Fibroblast of lung (primary cell): ENCODE data around the gene STX7. TPM values are rescaled to one million over a fixed set of nuclear protein-coding genes. Genes with fewer than 3 reads are reported as not detected.

Experiments
- DNase-seq, 2 donors: peaks; one replicate each; pipeline versions ENCODE4 v3.0.0 to v3.0.0-alpha.2; 2010; ENCODE audit warnings: low read depth in 2 of 2
- H2AFZ ChIP-seq: 2 replicates; pipeline ENCODE4 v1.5.1; 2012; ENCODE audit warnings: low read length, control low read depth, inconsistent platforms
- H3K27ac ChIP-seq: 2 replicates; pipeline ENCODE4 v1.5.1; 2011; ENCODE audit warnings: low read length, control low read depth; ENCODE audit not compliant: insufficient read depth
- H3K27me3 ChIP-seq: 2 replicates; pipeline ENCODE4 v1.5.1; 2011; ENCODE audit warnings: mild to moderate bottlenecking, low read length; ENCODE audit not compliant: control insufficient read depth, insufficient read depth
- H3K36me3 ChIP-seq: 2 replicates; pipeline ENCODE4 v1.5.1; 2011; ENCODE audit warnings: low read length; ENCODE audit not compliant: control insufficient read depth, insufficient read depth
- H3K4me1 ChIP-seq: 2 replicates; pipeline ENCODE4 v1.5.1; 2011; ENCODE audit warnings: low read length; ENCODE audit not compliant: control insufficient read depth, insufficient read depth; ENCODE audit errors: extremely low read depth
- H3K4me2 ChIP-seq: 2 replicates; pipeline ENCODE4 v1.5.1; 2011; ENCODE audit warnings: low read length, control low read depth; ENCODE audit not compliant: insufficient read depth; ENCODE audit errors: extremely low read depth
- H3K4me3 ChIP-seq, 4 experiments: fragments of 200-600 bp in 1 of 4; sonication (generic) in 1 of 4; replicated peaks in 1 of 4; 2 replicates each; pipeline ENCODE4 v1.5.1; 2011 to 2016; ENCODE audit warnings: low read length in 4 of 4, low read depth in 3 of 4, mild to moderate bottlenecking in 3 of 4, control low read depth in 2 of 4, inconsistent platforms in 1 of 4, mixed read lengths in 1 of 4; ENCODE audit not compliant: insufficient read depth in 1 of 4; ENCODE audit errors: control extremely low read depth in 1 of 4
- H3K79me2 ChIP-seq: 2 replicates; pipeline ENCODE4 v1.5.1; 2012; ENCODE audit warnings: mild to moderate bottlenecking, low read length, inconsistent platforms; ENCODE audit not compliant: control insufficient read depth, insufficient read depth
- H3K9ac ChIP-seq: 2 replicates; pipeline ENCODE4 v1.5.1; 2011; ENCODE audit warnings: mild to moderate bottlenecking, low read length, control low read depth; ENCODE audit not compliant: insufficient read depth
- H3K9me3 ChIP-seq: 2 replicates; pipeline ENCODE4 v1.5.1; 2012; ENCODE audit warnings: low read depth, low read length; ENCODE audit not compliant: control insufficient read depth, insufficient read depth
- H4K20me1 ChIP-seq: 2 replicates; pipeline ENCODE4 v1.5.1; 2011; ENCODE audit warnings: low read length; ENCODE audit not compliant: control insufficient read depth, insufficient read depth; ENCODE audit errors: extremely low read depth
- CTCF ChIP-seq, 2 donors: IDR thresholded peaks in 1 of 2; conservative IDR thresholded peaks in 1 of 2; 1 replicate in 1 of 2; 2 replicates in 1 of 2; pipeline ENCODE4 v1.5.1; 2011 to 2012; ENCODE audit warnings: low read length in 2 of 2, control low read depth in 1 of 2, inconsistent platforms in 1 of 2, low read depth in 1 of 2, mild to moderate bottlenecking in 1 of 2
- EZH2 ChIP-seq: IDR thresholded peaks from 2 replicates; pipeline ENCODE4 v1.5.1; 2012; ENCODE audit warnings: low read length, control low read depth, mild to moderate bottlenecking; ENCODE audit errors: missing control alignments
- polyA plus RNA-seq, 2 donors: library from polyadenylated mRNA; depleted of rRNA in 1 of 2; stranded (reverse) in 1 of 2; unstranded in 1 of 2; fragments of >200 nt; gene quantifications; 2 replicates each; pipeline ENCODE4 v1.2.1, GENCODE V29; 2011 to 2012; ENCODE audit warnings: missing spikeins in 1 of 2
- total RNA-seq: library from RNA; depleted of rRNA; stranded (reverse); fragments of >200 nt; gene quantifications from 2 replicates; pipeline ENCODE4 v1.2.1, GENCODE V29; 2014

STX7 gene
- total and polyA plus RNA-seq, 2 donors (not counting 1 experiment from before 2014, with no cell fraction given) = 52.1 to 53.0 TPM

- H3K4me2 ChIP-seq = no peak overlapping the region
- peaks cover 2% of the 10 kb centered on the region for H3K4me1 ChIP-seq
- H3K27ac ChIP-seq = no peak overlapping the region
- H3K9ac ChIP-seq = no peak overlapping the region
- no peak overlapping the region for H3K4me3 ChIP-seq
- DNase-seq = no peak
- TF ChIP-seq EZH2 (no peak), CTCF (conservative IDR thresholded peaks at IDR 0.05 in 1 of 2, IDR thresholded peaks at IDR 0.05 in 1 of 2; ENCODE audit: low read depth in 1 of 2, low read length in 2 of 2) (no peak)
- no peaks in the 10 kb centered on the region for H3K27me3 ChIP-seq
- no peaks in the 10 kb centered on the region for H3K36me3 ChIP-seq
- H3K9me3 ChIP-seq = no peaks in the 10 kb centered on the region
- peaks cover 23% of the 10 kb centered on the region for H3K79me2 ChIP-seq
- H2AFZ ChIP-seq = no peak overlapping the region
- no peaks in the 10 kb centered on the region for H4K20me1 ChIP-seq
These were observed 23.5 kb downstream of the STX7 start for GRCh38 chr6:132489376-132489775.

GRCh38 chr6:132487762-132488161 lies 25.2 kb downstream of the STX7 start:
- TF ChIP-seq CTCF (conservative IDR thresholded peaks at IDR 0.05 in 1 of 2, IDR thresholded peaks at IDR 0.05 in 1 of 2; ENCODE audit: low read depth in 1 of 2, low read length in 2 of 2) (no peak), EZH2 (no peak)
- Histone ChIP-seq H3K4me3 (no peak overlapping the region), H3K4me2 (no peak overlapping the region), H3K27ac (no peak overlapping the region), H3K36me3 (no peaks in the 10 kb centered on the region), H3K4me1 (peaks cover 2% of the 10 kb centered on the region), H3K27me3 (no peaks in the 10 kb centered on the region), H2AFZ (no peak overlapping the region), H4K20me1 (no peaks in the 10 kb centered on the region), H3K79me2 (peaks cover 17% of the 10 kb centered on the region), H3K9ac (no peak overlapping the region), H3K9me3 (no peaks in the 10 kb centered on the region)
- no peak for DNase-seq

GRCh38 chr6:132484680-132485018 lies 28.3 kb downstream of the STX7 start:
- no peak overlapping the region for H3K4me3 ChIP-seq
- H3K9me3 ChIP-seq = no peaks in the 10 kb centered on the region
- no peaks in the 10 kb centered on the region for H3K4me1 ChIP-seq
- DNase-seq = no peak
- TF ChIP-seq EZH2 (no peak), CTCF (conservative IDR thresholded peaks at IDR 0.05 in 1 of 2, IDR thresholded peaks at IDR 0.05 in 1 of 2; ENCODE audit: low read depth in 1 of 2, low read length in 2 of 2) (no peak)
- no peak overlapping the region for H2AFZ ChIP-seq
- no peak overlapping the region for H3K4me2 ChIP-seq
- H3K27ac ChIP-seq = no peak overlapping the region
- H3K27me3 ChIP-seq = no peaks in the 10 kb centered on the region
- H3K36me3 ChIP-seq = no peaks in the 10 kb centered on the region
- peaks cover 2% of the 10 kb centered on the region for H3K79me2 ChIP-seq
- H4K20me1 ChIP-seq = no peaks in the 10 kb centered on the region
- H3K9ac ChIP-seq = no peak overlapping the region
